Liver (tissue), 3 donors: ENCODE data around the gene H2BK1.

Experiments
- ATF3 ChIP-seq: IDR thresholded peaks from 2 replicates; pipeline ENCODE4 v1.6.1; 2016; ENCODE audit warnings: antibody characterized with exemption
- CTCF ChIP-seq: fragments of 150-350 bp; IDR thresholded peaks from 2 replicates; pipeline ENCODE4 v1.5.1; 2017; ENCODE audit warnings: improper control_type of control experiment, low read depth, low read length; ENCODE audit not compliant: missing input control
- EGR1 ChIP-seq, 2 donors: IDR thresholded peaks; 2 replicates each; pipeline ENCODE4 v1.6.1; 2016 to 2018; ENCODE audit warnings: antibody characterized with exemption in 2 of 2, low read depth in 2 of 2
- FOXA2 ChIP-seq: IDR thresholded peaks from 2 replicates; pipeline ENCODE4 v1.6.1; 2016; ENCODE audit warnings: antibody characterized with exemption
- GABPA ChIP-seq, 2 donors: IDR thresholded peaks in 1 of 2; conservative IDR thresholded peaks in 1 of 2; 2 replicates each; pipeline ENCODE4 v1.6.1; 2016; ENCODE audit warnings: antibody characterized with exemption in 2 of 2, mild to moderate bottlenecking in 1 of 2, moderate library complexity in 1 of 2
- MAX ChIP-seq: IDR thresholded peaks from 2 replicates; pipeline ENCODE4 v1.6.1; 2016; ENCODE audit warnings: antibody characterized with exemption
- NR2F2 ChIP-seq: IDR thresholded peaks from 2 replicates; pipeline ENCODE4 v1.6.1; 2016; ENCODE audit warnings: antibody characterized with exemption
- RAD21 ChIP-seq, 2 donors: IDR thresholded peaks; 2 replicates each; pipeline ENCODE4 v1.6.1; 2016; ENCODE audit warnings: antibody characterized with exemption in 2 of 2, mild to moderate bottlenecking in 2 of 2
- SP1 ChIP-seq: IDR thresholded peaks from 2 replicates; pipeline ENCODE4 v1.6.1; 2018; ENCODE audit warnings: antibody characterized with exemption, mild to moderate bottlenecking
- TAF1 ChIP-seq: conservative IDR thresholded peaks from 2 replicates; pipeline ENCODE4 v1.6.1; 2016; ENCODE audit warnings: antibody characterized with exemption, mild to moderate bottlenecking
- YY1 ChIP-seq: IDR thresholded peaks from 2 replicates; pipeline ENCODE4 v1.6.1; 2016; ENCODE audit warnings: antibody characterized with exemption, mild to moderate bottlenecking
- TF ChIP-seq, protein P1 (sequence below): IDR thresholded peaks from 2 replicates; pipeline ENCODE4 v1.6.1; 2016; ENCODE audit warnings: antibody characterized with exemption, mild to moderate bottlenecking
- donor health status: healthy.
- donor health status: healthy.

DNA sequence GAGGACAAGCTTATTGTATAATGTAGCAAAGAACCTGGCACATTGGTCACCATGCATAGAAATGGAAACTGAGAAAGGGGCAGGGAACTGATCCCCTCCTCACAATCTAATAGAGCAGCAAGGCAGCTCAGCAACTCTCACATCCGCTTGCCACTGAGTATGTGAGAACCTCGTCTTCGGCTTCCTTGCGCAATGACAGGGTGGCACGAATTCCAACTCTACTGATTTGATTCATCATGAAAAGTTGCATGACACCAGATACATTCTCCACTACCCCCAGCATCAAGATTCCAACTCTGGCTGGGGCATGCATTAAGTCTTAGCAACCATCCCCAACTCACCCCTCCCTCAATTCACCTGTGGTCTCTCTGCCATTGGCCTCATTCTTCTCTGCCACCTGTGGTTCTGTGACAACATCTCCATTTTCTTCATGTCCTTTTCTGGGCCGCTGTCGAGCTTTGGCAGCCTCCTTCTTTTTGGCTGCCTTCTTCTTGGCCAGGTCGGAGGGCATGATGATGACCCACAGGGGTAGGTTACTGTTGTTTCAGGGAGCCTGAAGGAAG, 15.7 kb upstream of the H2BK1 start:
- TF ChIP-seq CTCF: no peak
- TF ChIP-seq SP1: no peak
- TF ChIP-seq TAF1: no peak
- no peak for TF ChIP-seq FOXA2
- TF ChIP-seq GABPA (IDR thresholded peaks at IDR 0.05 in 1 of 2, conservative IDR thresholded peaks at IDR 0.05 in 1 of 2): no peak
- TF ChIP-seq EGR1 (IDR thresholded peaks at IDR 0.05; ENCODE audit: low read depth in 2 of 2): no peak
- TF ChIP-seq MAX: no peak
- no peak for TF ChIP-seq NR2F2
- TF ChIP-seq, protein P1, sequence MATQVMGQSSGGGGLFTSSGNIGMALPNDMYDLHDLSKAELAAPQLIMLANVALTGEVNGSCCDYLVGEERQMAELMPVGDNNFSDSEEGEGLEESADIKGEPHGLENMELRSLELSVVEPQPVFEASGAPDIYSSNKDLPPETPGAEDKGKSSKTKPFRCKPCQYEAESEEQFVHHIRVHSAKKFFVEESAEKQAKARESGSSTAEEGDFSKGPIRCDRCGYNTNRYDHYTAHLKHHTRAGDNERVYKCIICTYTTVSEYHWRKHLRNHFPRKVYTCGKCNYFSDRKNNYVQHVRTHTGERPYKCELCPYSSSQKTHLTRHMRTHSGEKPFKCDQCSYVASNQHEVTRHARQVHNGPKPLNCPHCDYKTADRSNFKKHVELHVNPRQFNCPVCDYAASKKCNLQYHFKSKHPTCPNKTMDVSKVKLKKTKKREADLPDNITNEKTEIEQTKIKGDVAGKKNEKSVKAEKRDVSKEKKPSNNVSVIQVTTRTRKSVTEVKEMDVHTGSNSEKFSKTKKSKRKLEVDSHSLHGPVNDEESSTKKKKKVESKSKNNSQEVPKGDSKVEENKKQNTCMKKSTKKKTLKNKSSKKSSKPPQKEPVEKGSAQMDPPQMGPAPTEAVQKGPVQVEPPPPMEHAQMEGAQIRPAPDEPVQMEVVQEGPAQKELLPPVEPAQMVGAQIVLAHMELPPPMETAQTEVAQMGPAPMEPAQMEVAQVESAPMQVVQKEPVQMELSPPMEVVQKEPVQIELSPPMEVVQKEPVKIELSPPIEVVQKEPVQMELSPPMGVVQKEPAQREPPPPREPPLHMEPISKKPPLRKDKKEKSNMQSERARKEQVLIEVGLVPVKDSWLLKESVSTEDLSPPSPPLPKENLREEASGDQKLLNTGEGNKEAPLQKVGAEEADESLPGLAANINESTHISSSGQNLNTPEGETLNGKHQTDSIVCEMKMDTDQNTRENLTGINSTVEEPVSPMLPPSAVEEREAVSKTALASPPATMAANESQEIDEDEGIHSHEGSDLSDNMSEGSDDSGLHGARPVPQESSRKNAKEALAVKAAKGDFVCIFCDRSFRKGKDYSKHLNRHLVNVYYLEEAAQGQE: no peak
- no peak for TF ChIP-seq YY1
- TF ChIP-seq RAD21 (IDR thresholded peaks at IDR 0.05): no peak
- TF ChIP-seq ATF3: no peak
